H1 (cell line): ENCODE data around the gene UCKL1. TPM values are rescaled to one million over a fixed set of nuclear protein-coding genes. Genes with fewer than 3 reads are reported as not detected.

ENCODE experiments used
- BRCA1 ChIP-seq: IDR thresholded peaks from 2 replicates; pipeline ENCODE4 v1.6.1; 2012; ENCODE audit warnings: low read depth, low read length, improper control_type of control experiment
- CTBP2 ChIP-seq: IDR thresholded peaks from 2 replicates; pipeline ENCODE4 v1.7.0; 2011; ENCODE audit warnings: borderline replicate concordance, mild to moderate bottlenecking, moderate library complexity, mixed read lengths, low read length; ENCODE audit not compliant: insufficient read depth, insufficient read length
- EGR1 ChIP-seq: IDR thresholded peaks from 2 replicates; pipeline ENCODE4 v1.6.1; 2011; ENCODE audit warnings: low read depth, low read length, borderline replicate concordance
- GABPA ChIP-seq: IDR thresholded peaks from 2 replicates; pipeline ENCODE4 v1.6.1; 2011; ENCODE audit warnings: mild to moderate bottlenecking, low read length, moderate library complexity, borderline replicate concordance; ENCODE audit not compliant: insufficient read depth
- MAFK ChIP-seq: IDR thresholded peaks from 2 replicates; pipeline ENCODE4 v1.6.1; 2012; ENCODE audit warnings: low read depth, mild to moderate bottlenecking, improper control_type of control experiment, low read length
- NANOG ChIP-seq: IDR thresholded peaks from 2 replicates; pipeline ENCODE4 v1.6.1; 2011; ENCODE audit warnings: low read length, low read depth, mild to moderate bottlenecking, inconsistent platforms; ENCODE audit not compliant: insufficient read depth, poor library complexity, severe bottlenecking
- RBBP5 ChIP-seq: IDR thresholded peaks from 2 replicates; pipeline ENCODE4 v1.7.1; 2012; ENCODE audit warnings: low read depth, mild to moderate bottlenecking, inconsistent platforms, low read length, moderate library complexity, borderline replicate concordance
- polyA plus RNA-seq, 7 experiments: library from polyadenylated mRNA; depleted of rRNA in 3 of 7; stranded (reverse) in 5 of 7; unstranded in 2 of 7; fragments of >200 nt in 5 of 7; fragments of 200-250 nt in 2 of 7; gene quantifications; 1 replicate in 5 of 7; 2 replicates in 1 of 7; 4 replicates in 1 of 7; pipeline versions ENCODE4 v1.2.1 to v1.2.3, GENCODE V29; 2011 to 2013; ENCODE audit warnings: missing spikeins in 2 of 7, mixed read lengths in 2 of 7
- total RNA-seq: library from RNA; stranded (reverse); fragmentation: NEBNext Ultra II Directional; extraction: Animal tissue kit (Norgen Biotek cat#: 25700); gene quantifications from 2 replicates; pipeline ENCODE4 v1.2.1, GENCODE V29; 2021

Gene UCKL1
- total and polyA plus RNA-seq, 2 of the 8 experiments (the other 6 are each of a cell fraction or from before 2014, with no cell fraction given), result 36.5 to 91.2 TPM

DNA sequence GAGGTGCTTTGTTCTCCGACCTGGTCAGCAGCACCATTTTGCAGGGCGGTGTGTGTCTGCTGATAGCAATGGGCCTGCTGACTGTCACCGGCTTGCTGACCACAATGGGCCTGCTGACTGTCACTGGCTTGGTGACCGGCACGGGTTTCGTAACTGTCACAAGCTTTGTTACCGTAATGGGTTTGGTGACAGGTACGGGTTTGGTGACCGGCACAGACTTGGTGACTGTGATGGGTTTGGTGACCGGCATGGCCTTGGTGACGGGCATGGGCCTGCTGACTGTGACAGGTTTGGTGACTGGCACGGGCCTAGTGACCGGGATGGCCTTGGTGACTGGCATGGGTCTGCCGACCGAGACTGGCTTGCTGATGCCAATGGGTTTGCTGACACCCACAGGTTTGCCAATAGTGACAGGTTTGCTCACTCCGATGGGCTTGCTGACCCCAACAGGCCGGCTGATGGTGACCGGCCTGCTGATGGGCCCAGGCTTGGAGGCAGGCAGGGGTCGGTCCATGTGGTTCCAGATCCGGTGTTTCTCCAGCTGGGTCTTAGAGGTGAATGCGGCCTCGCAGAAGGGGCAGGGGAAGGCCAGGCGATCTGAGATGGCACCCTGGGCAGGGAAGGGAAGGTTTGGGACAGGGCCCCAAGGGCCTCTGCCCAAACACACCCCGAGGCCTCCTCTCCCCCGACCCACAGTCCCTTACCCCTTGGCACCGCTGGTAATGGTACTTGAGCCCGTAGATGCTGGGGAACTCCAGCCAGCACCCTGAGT lies 10.1 kb upstream of the UCKL1 start (continued):
- no peak for TF ChIP-seq MAFK
- TF ChIP-seq RBBP5, result no peak
- TF ChIP-seq GABPA, result no peak
- TF ChIP-seq EGR1, result no peak
- TF ChIP-seq CTBP2, result no peak
- TF ChIP-seq NANOG, result no peak
- TF ChIP-seq BRCA1, result no peak
